NCI-H345 (cell line): ENCODE data around the gene RDM1.
"Not testable (repeated sequence)": the region's sequence is repeated elsewhere in the genome, so short reads cannot be mapped to it uniquely, and the experiment has no call there.

Experiments used
- DNase-seq: peaks from one replicate; lab custom pipeline; 2025; lab: John Stamatoyannopoulos, UW

The RDM1 gene, protein sequence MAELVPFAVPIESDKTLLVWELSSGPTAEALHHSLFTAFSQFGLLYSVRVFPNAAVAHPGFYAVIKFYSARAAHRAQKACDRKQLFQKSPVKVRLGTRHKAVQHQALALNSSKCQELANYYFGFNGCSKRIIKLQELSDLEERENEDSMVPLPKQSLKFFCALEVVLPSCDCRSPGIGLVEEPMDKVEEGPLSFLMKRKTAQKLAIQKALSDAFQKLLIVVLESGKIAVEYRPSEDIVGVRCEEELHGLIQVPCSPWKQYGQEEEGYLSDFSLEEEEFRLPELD

DNA sequence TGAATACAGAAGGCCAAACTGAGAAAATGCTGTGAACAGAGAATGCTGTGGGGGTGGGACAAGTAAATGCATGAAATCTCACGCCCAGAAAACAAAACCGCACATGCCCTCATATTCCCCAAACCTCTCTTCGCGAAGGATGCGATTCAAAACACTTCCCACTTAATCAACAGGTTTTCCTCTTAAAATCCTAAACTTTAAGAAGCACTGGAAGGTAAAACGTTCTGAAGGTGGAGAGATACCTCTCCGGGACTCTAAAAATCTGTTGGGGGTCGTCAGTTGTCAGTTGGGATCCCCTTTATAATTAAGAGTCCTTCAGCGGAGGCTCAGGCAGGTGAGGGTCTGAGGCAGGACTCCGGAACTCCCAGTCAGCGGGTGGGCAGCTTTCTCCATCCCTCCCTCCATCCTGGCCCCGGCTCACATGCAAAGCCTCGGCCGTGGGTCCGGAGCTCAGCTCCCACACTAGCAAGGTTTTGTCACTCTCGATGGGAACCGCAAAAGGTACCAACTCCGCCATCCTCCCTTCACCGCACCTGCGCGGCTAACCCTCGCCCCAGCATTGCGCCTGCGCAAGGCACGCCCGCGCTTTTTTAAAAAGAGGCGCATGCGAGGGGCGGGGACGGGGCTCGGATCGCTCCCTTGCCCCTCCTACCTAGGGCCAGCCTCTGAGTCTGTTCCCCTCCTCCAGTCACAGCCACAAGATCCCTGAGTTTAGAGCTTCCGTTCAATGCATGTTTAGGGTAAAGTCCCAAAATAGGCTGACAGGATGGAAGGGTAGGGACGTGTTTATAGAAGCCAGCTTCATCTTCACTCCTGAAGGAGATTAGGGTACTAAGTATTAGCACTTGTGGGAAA lies at the start of gene RDM1:
Gene RDM1, minus strand, starts transcription at position 563 of the 855 bp plus-strand sequence. Its CDS starts 46 bp downstream, at position 517.
- DNase-seq, result peak; percentile 88

GRCh38 chr17:35978346-35978745 lies 47.8 kb upstream of the RDM1 start:
- no peak for DNase-seq

DNA sequence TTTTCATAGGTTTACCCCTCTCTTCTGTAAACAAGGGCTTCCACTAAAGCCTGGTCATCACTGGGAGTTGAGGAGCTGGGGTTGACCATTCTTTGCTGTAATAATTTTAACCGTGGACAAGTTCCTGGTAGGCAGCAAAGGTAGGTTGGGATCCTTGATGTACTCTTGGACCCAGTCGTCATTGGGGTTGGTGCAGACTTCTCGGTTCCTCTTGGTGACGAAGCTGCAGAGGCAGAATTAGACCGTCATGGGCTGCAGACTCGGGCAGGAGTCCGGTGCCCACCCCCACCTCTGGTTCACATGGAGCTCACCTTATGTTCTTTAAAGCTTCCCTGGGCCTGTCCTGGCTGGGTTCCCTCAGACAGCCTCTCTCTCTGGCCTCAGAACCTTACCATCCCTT lies 46.9 kb upstream of the RDM1 start:
- no peak for DNase-seq

DNA sequence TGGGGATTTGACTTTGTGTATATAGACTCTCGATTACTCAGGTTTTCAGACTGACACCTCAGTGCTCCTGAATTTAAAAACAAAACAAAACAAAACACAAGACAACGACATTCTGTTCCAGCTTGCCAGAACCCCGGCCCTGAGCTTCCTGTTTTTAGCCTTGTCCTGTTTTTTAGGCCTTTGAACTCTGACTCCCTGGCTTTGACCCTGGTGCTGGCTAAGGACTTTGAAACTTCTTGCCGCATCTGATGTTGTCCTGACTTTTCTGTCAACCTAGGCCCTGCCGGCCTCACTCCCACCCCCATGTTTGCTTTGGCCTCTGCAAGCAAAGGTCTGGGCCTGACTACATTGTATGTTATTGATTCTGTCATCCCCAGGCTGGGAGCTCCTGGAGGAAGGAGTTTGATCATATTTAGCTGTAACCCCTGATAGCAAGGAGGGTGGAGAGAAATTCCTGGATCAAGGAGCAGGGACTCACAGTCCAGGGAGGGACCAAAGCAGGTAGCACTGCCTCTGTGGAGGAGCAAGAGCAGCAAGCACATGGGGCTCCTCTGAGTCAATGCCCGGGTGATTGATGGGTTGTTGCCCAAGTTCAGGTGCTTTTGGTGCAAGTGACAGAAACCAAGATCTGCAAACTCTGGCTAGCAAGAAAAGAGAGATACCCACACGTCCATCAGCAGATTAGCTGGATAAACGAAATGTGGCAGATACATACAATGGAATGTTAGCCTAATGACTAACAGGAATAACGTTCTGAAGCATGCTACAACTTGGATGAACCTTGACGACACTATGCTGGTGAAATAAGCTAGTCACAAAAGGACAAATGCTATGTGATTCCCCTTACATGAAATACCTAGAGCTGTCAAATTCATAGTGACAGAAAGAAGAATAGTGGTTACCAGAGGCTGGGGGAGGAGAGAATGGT lies 43.0 kb upstream of the RDM1 start:
- no peak for DNase-seq

- no peak for DNase-seq
Observed at GRCh38 chr17:35972945-35973332, 42.4 kb upstream of the RDM1 start.

DNA sequence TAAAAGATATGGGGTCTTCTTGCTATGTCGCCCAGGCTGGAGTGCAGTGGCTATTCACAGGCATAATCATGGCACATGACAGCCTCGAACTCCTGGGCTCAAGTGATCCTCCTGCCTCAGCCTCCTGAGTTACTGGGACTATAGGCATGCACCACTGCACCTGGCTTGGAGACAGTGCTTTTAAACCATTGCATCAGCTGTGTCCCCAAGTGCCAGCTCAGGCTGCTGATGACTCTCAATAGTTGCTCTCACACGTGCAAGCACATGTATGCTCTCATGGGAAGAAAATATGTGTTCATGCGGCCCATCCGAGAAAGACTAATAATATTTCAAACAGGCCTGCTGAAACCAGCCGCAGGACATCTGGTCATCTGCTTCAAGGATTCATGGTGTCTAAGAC lies 42.0 kb upstream of the RDM1 start:
- no peak for DNase-seq

- DNase-seq, result no peak
Observed at GRCh38 chr17:35972066-35972465, 41.5 kb upstream of the RDM1 start.

DNA sequence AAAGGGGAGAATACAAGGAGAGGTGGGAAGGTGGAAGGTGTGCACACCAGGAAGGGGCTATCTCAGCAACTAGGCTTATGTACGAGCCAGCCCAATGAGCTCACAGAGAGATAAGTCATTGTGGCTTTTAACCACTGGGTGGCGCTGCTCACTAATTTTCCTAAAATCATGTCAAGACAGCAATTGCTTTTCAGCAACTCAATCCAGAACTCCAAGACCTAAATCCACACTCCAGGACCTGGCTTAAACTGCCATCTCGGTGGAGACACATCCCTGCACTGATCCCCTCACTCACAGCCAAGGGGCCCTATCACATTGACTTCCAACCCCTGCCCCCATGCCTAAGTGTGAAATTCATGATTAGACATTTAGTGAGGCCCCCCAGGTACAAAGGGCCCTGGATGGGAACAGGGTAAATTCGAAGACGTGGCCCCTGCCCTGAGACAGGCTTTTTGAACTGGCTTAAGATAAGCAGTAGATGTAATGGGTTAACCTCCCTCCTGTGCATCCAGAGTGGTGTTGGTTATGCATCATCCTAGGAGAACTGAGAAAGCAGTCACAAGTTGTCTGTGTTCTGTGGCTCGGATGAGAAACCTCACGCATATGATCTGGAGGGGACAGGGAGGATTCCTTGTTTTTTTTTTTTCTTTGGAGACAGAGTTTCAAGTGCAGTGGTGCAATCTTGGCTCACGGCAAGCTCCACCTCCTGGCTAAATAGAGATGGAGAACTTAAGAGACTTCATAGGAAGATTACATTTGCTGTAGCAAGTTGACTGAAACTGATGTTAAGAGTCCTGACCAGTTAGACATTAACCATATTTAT lies 39.2 kb upstream of the RDM1 start:
- DNase-seq, result peak; percentile 79

DNA sequence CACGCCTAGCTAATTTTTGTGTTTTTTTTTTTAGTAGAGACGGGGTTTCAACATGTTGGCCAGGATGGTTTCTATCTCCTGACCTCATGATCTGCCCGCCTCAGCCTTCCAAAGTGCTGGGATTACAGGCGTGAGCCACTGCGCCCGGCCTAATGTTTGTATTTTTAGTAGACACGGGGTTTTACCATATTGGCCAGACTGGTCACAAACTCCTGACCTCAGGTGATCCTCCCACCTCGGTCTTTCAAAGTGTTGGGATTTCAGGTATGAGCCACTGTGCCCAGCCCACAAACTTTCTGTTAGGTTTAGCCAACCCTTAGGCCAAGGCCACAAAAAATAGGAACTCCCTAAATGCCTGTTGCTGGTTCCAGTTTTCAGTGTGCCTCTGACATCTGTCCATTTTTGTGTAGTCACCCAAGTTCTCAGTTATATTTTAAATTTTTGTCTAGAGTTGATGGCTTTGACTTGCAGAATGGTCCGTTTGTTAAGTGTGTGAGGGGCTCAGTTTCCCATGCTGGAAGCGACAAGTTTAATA lies 38.0 kb upstream of the RDM1 start:
- DNase-seq, result no peak

GRCh38 chr17:35965272-35965671 lies 34.7 kb upstream of the RDM1 start:
- no peak for DNase-seq

DNA sequence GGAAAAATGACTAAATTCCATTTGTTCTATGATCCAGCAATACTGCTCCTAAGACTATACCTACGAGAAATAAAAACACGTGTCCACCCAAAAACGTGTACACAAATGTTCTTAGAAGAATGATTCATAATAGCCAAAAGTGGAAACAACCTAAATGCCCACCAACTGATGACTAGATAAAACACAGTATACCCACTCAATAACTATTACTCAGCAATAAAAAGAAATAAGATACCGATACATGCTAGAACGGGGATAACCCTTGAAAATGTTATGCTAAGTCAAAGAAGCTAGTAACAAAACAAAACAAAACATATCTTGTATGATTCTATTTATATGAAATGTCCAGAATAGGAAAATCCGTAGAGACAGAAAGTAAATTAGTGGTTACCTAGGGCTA lies 33.1 kb upstream of the RDM1 start:
- no peak for DNase-seq

GRCh38 chr17:35953720-35954119 lies 23.1 kb upstream of the RDM1 start:
- no peak for DNase-seq

DNA sequence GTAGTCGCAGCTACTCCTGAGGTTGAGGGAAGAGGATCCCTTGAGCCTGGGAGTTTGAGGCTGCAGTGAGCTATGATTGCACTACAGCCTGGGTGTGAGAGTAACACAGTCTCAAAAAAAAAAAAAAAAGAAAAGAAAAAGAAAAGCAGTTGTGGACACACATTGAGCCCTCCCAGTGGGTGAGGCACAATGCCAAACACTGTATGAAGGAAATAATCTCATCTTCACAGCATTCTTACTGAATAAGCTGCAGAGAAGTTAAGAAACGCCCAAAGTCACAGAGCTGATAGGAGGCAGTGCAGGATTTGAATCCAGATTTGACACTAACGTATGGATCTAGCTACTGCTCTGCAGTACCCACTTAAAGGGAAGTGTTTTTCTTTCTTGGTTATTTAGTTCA lies 18.8 kb upstream of the RDM1 start:
- no peak for DNase-seq

DNA sequence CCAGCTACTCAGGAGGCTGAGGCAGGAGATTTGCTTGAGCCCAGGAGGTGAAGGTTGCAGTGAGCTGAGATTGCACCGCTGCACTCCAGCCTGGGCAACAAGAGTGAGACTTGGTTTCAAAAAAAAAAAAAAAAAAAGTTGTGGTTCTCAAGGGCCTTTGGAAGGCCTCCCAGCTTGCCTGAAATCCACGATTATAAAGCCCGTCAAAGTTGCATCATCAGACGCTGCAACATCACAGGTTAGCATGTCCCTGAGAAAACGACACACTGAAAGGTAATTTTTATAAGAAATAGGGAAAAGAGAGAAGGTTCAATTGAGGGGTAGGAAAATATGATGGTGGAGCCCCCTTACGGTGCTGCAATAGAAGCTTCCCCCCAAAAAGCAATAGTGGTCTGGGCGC lies 17.5 kb upstream of the RDM1 start:
- DNase-seq, result no peak

- peak; percentile 79 for DNase-seq
Observed at GRCh38 chr17:35947156-35947585, 16.6 kb upstream of the RDM1 start.

- no peak for DNase-seq
Observed at GRCh38 chr17:35944151-35944550, 13.6 kb upstream of the RDM1 start.

GRCh38 chr17:35943537-35943936 lies 13.0 kb upstream of the RDM1 start, which contains the start of gene LYZL6:
Gene LYZL6, minus strand, starts transcription at chr17:35943713. Its CDS starts 4,357 bp downstream, at chr17:35939356.
- DNase-seq, result no peak

DNA sequence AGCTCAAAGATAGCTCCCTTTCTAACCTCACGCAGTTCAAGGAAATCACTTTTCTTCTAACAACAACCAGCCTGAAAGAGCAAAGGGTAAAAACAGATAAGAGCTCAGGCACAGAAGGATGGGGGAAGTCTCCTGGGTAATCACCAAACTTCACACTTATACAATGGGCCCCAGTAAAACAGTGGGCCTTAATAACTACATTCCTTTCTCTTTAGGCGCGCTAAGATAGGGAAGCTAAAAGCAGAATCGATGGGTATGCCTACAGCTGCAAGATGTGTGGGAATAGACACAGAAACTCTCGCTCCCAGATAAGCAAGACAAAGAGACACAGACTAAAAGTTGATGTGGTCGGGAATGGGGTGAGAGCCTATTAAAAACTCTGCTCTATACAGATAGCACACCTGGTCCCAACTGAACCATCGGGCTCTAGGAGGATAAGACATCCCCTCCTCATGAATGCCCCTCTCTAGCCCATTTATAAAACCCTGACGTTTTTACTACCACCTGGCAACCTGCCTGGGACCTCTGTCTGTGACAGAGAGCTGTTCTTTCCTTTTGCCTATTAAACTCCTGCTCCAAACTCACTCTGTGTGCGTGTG lies 12.1 kb upstream of the RDM1 start:
- no peak for DNase-seq

DNA sequence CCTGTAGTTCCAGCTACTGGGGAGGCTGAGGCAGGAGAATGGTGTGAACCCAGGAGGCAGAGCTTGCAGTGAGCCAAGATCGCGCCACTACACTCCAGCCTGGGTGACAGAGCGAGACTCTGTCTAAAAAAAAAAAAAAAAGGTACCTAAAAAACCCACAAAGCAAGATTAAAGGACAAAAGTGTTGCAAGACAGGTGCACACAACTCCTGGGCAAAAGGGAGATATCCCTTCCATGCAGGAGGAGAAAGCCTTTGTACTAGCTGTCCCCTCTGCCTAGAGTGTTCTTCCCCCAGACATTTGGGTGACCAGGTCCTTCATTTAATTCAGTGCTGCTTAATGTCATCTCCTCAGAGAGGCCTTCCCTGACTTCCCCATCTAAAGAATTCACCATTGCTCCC lies 7.9 kb upstream of the RDM1 start:
- DNase-seq, result not testable (repeated sequence)

DNA sequence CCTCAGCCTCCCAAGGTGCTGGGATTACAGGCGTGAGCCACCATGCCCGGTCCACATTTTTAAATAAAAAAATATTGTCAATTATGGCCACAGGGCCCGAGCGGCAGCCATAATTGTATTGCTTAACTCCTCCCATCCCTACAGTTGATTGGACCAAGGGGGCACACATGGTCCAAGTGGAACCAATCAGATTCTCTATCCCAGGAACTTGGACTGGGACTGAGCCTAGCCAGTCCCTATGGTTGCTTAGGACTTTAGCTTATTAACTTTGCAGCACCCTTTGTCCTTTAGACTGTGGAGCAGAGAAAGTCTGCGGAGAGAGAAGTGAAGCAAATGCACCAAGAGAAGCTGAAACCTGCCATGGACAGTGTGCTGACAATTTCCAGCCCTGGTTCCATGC lies 5.5 kb upstream of the RDM1 start:
- DNase-seq, result no peak

GRCh38 chr17:35934760-35935159 lies 4.2 kb upstream of the RDM1 start:
- no peak for DNase-seq
